SK-N-SH treated with all-trans-retinoic acid at 6 μM for 48 hours (cell line): ENCODE measurements around the gene DUS2.

Experiments
- BACH2 ChIP-seq: fragments of 250-450 bp; sonication (Bioruptor Pico); IDR thresholded peaks from 2 replicates; pipeline ENCODE4 v1.9.0; 2021; ENCODE audit warnings: mild to moderate bottlenecking, borderline replicate concordance
- RARB ChIP-seq: fragments of 250-450 bp; sonication (Bioruptor Pico); IDR thresholded peaks from 2 replicates; pipeline ENCODE4 v1.8.0; 2021; ENCODE audit warnings: mild to moderate bottlenecking, moderate library complexity
- TOX ChIP-seq: fragments of 250-450 bp; sonication (Bioruptor Pico); IDR thresholded peaks from 2 replicates; pipeline ENCODE4 v1.8.0; 2021; ENCODE audit warnings: mild to moderate bottlenecking, moderate library complexity, borderline replicate concordance
- TF ChIP-seq, protein P1 (sequence below): fragments of 250-450 bp; sonication (Bioruptor Pico); IDR thresholded peaks from 2 replicates; pipeline ENCODE4 v1.5.1; 2020; ENCODE audit warnings: low read depth, mild to moderate bottlenecking, moderate library complexity

GRCh38 chr16:68086860-68087268, 63.8 kb downstream of the DUS2 start:
- no peak for TF ChIP-seq TOX (CRISPR knock-in tag)
- TF ChIP-seq, protein P1, sequence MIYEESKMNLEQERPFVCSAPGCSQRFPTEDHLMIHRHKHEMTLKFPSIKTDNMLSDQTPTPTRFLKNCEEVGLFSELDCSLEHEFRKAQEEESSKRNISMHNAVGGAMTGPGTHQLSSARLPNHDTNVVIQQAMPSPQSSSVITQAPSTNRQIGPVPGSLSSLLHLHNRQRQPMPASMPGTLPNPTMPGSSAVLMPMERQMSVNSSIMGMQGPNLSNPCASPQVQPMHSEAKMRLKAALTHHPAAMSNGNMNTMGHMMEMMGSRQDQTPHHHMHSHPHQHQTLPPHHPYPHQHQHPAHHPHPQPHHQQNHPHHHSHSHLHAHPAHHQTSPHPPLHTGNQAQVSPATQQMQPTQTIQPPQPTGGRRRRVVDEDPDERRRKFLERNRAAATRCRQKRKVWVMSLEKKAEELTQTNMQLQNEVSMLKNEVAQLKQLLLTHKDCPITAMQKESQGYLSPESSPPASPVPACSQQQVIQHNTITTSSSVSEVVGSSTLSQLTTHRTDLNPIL (CRISPR knock-in tag) = no peak
- TF ChIP-seq BACH2 (CRISPR knock-in tag) = no peak
- no peak for TF ChIP-seq RARB (CRISPR knock-in tag)
